HG03439 (cell line): ENCODE results near the gene MRPS7.
"Not testable (repeated sequence)": the region's sequence is repeated elsewhere in the genome, so short reads cannot be mapped to it uniquely, and the experiment has no call there.

Source experiments
- ATAC-seq: cut with Tn5 transposase; IDR thresholded peaks from one replicate; pipeline ENCODE4 v1.9.1; 2021; ENCODE audit warnings: mild to moderate bottlenecking, moderate library complexity; ENCODE audit not compliant: unreplicated experiment

MRPS7 gene

GRCh38 chr17:75242461-75243042 is 19.1 kb upstream of the MRPS7 start:
- ATAC-seq: no peak

- ATAC-seq: no peak
Observed at GRCh38 chr17:75244133-75244866, 17.4 kb upstream of the MRPS7 start.

GRCh38 chr17:75245011-75245410 is 16.7 kb upstream of the MRPS7 start:
- no peak for ATAC-seq

GRCh38 chr17:75246404-75246803 is 15.3 kb upstream of the MRPS7 start:
- ATAC-seq: no peak

GRCh38 chr17:75249564-75249963 is 12.1 kb upstream of the MRPS7 start:
- no peak for ATAC-seq

- ATAC-seq: peak; percentile 83
Observed at GRCh38 chr17:75250009-75250471, 11.6 kb upstream of the MRPS7 start.

- no peak for ATAC-seq
Observed at GRCh38 chr17:75252039-75252816, 9.5 kb upstream of the MRPS7 start.

GRCh38 chr17:75255954-75256698 is 5.6 kb upstream of the MRPS7 start:
- not testable (repeated sequence) for ATAC-seq

- not testable (repeated sequence) for ATAC-seq
Observed at GRCh38 chr17:75257228-75257627, 4.5 kb upstream of the MRPS7 start.

- ATAC-seq: peak; percentile 33
Observed at GRCh38 chr17:75260641-75261335, 891 bp upstream of the MRPS7 start.

GRCh38 chr17:75262112-75262606 is 480 bp downstream of the MRPS7 start:
- ATAC-seq: no peak

GRCh38 chr17:75263055-75263454 is 1.4 kb downstream of the MRPS7 start:
- no peak for ATAC-seq

GRCh38 chr17:75265614-75266315 is 4.1 kb downstream of the MRPS7 start:
- ATAC-seq: no peak

GRCh38 chr17:75266316-75267152 is 4.9 kb downstream of the MRPS7 start:
- ATAC-seq: no peak

- no peak for ATAC-seq
Observed at GRCh38 chr17:75267153-75267410, 5.4 kb downstream of the MRPS7 start.

- ATAC-seq: no peak
Observed at GRCh38 chr17:75267411-75268232, 5.9 kb downstream of the MRPS7 start.

- no peak for ATAC-seq
Observed at GRCh38 chr17:75269844-75270217, 8.2 kb downstream of the MRPS7 start.
